Lower leg skin (tissue), 4 donors: ENCODE data around the gene NCKIPSD. TPM values are rescaled to one million over a fixed set of nuclear protein-coding genes. Genes with fewer than 3 reads are reported as not detected.
A peak's percentile ranks its signal among the peaks of the same experiment; 100 is the strongest.

Experiments
- DNase-seq, 2 donors: peaks; one replicate each; pipeline ENCODE4 v3.0.0-alpha.2; 2019; ENCODE audit warnings: low spot score in 2 of 2
- H3K4me3 ChIP-seq: fragments of 200-600 bp; sonication (generic); 2 replicates; pipeline ENCODE4 v1.5.1; 2017; ENCODE audit warnings: mild to moderate bottlenecking, low read depth; ENCODE audit not compliant: poor library complexity, severe bottlenecking
- CTCF ChIP-seq, 3 donors: fragments of 450-650 bp; IDR thresholded peaks; one replicate each; pipeline ENCODE4 v1.5.1; 2016; ENCODE audit warnings: antibody characterized with exemption in 3 of 3, mild to moderate bottlenecking in 3 of 3, moderate library complexity in 2 of 3
- POLR2A ChIP-seq, 2 donors: fragments of 450-650 bp; IDR thresholded peaks; one replicate each; pipeline ENCODE4 v1.6.1; 2016 to 2017; ENCODE audit warnings: antibody characterized with exemption in 2 of 2, mild to moderate bottlenecking in 1 of 2, moderate library complexity in 1 of 2
- WGBS, 2 donors: methylation state at CpG; one replicate each; pipeline ENCODE4 v1.1.5; 2018; 5-methylcytosine and 5-hydroxymethylcytosine counted together
- intact Hi-C: fragments of 100-400 bp; cut with DNase I; formaldehyde crosslinking; loops from one replicate; pipeline ENCODE4 v1.15.0; 2023; ENCODE audit warnings: low total_unique reads
- total RNA-seq, 4 donors: library from RNA; depleted of rRNA; stranded (reverse); fragments of >200 nt; gene quantifications; one replicate each; pipeline ENCODE4 v1.1.0, GENCODE V29; 2016

The NCKIPSD gene
- total RNA-seq, 4 donors from 2014 or later, result 32.0 to 51.0 (median 41.1) TPM

- TF ChIP-seq POLR2A (IDR thresholded peaks at IDR 0.05) (no peak), CTCF (IDR thresholded peaks at IDR 0.05) (no peak)
- H3K4me3 ChIP-seq, result no peak overlapping the region
- intact Hi-C loops, result no loop called here
- DNase-seq, result no peak
- WGBS, 2 donors, result 47 to 48% methylated on average over 10 of the region's 10 CpGs
These were observed 964 bp upstream of the NCKIPSD start for GRCh38 chr3:48686538-48687219.

GRCh38 chr3:48685293-48685602 is 467 bp downstream of the NCKIPSD start:
- no peak for TF ChIP-seq CTCF (IDR thresholded peaks at IDR 0.05)
- no peak for TF ChIP-seq POLR2A (IDR thresholded peaks at IDR 0.05)
- peak in 1 of 2 donors; percentile 31 for DNase-seq
- H3K4me3 ChIP-seq, result peak overlapping the region; percentile 62
- 9 to 16% methylated on average over 8 to 12 of the region's 13 CpGs for WGBS, 2 donors
- intact Hi-C loops, result no loop called here

- no peak overlapping the region for H3K4me3 ChIP-seq
- DNase-seq, result peak; percentile 33 to 88
- no peak for TF ChIP-seq POLR2A (IDR thresholded peaks at IDR 0.05)
- no peak for TF ChIP-seq CTCF (IDR thresholded peaks at IDR 0.05)
- 61 to 63% methylated on average over 7 of the region's 7 CpGs for WGBS, 2 donors
- intact Hi-C loops, result no loop called here
These were observed 1.1 kb downstream of the NCKIPSD start for GRCh38 chr3:48684480-48685143.

- DNase-seq, result no peak
- intact Hi-C loops, result no loop called here
- TF ChIP-seq CTCF (IDR thresholded peaks at IDR 0.05), result no peak
- TF ChIP-seq POLR2A (IDR thresholded peaks at IDR 0.05), result no peak
- no peak overlapping the region for H3K4me3 ChIP-seq
- WGBS, 2 donors, result 65 to 69% methylated on average over 8 of the region's 8 CpGs
These were observed 1.7 kb downstream of the NCKIPSD start for GRCh38 chr3:48684054-48684349.

- no peak overlapping the region for H3K4me3 ChIP-seq
- TF ChIP-seq POLR2A (IDR thresholded peaks at IDR 0.05), result no peak
- TF ChIP-seq CTCF (IDR thresholded peaks at IDR 0.05), result no peak
- no peak for DNase-seq
- 85 to 91% methylated on average over 9 of the region's 9 CpGs for WGBS, 2 donors
- intact Hi-C loops, result no loop called here
These were observed 2.9 kb downstream of the NCKIPSD start for GRCh38 chr3:48682786-48683185.
